ENCODE results near the gene ACKR1.

DNA sequence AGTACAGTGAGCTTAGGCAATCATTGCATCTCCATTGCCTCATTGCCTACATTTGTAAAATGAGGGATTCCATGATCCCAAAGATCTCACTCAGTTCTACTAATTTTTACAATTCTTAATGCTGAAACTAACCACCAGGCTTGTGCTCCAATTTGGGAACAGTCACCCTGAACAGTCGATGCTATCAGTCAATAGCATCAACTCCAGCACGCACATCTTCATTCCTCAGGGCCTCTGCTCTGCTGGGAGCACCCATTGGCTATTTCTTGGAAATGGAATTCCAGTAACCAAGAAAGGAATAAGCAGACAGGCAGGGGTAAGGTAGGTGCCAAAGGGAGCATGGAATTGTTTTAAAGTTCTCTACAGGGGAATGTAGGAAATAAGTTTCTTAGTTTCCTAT lies 14.2 kb upstream of the ACKR1 start:
- TF ChIP-seq, protein P1, sequence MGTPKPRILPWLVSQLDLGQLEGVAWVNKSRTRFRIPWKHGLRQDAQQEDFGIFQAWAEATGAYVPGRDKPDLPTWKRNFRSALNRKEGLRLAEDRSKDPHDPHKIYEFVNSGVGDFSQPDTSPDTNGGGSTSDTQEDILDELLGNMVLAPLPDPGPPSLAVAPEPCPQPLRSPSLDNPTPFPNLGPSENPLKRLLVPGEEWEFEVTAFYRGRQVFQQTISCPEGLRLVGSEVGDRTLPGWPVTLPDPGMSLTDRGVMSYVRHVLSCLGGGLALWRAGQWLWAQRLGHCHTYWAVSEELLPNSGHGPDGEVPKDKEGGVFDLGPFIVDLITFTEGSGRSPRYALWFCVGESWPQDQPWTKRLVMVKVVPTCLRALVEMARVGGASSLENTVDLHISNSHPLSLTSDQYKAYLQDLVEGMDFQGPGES (IDR thresholded peaks at IDR 0.05; ENCODE audit: low read depth, low read length) = no peak
- TF ChIP-seq POLR2AphosphoS5 (IDR thresholded peaks at IDR 0.05; ENCODE audit: low read depth, low read length) = no peak
- TF ChIP-seq, protein P2, sequence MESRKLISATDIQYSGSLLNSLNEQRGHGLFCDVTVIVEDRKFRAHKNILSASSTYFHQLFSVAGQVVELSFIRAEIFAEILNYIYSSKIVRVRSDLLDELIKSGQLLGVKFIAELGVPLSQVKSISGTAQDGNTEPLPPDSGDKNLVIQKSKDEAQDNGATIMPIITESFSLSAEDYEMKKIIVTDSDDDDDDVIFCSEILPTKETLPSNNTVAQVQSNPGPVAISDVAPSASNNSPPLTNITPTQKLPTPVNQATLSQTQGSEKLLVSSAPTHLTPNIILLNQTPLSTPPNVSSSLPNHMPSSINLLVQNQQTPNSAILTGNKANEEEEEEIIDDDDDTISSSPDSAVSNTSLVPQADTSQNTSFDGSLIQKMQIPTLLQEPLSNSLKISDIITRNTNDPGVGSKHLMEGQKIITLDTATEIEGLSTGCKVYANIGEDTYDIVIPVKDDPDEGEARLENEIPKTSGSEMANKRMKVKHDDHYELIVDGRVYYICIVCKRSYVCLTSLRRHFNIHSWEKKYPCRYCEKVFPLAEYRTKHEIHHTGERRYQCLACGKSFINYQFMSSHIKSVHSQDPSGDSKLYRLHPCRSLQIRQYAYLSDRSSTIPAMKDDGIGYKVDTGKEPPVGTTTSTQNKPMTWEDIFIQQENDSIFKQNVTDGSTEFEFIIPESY (IDR thresholded peaks at IDR 0.05; ENCODE audit: borderline replicate concordance, low read depth) = no peak
- TF ChIP-seq, protein P3, sequence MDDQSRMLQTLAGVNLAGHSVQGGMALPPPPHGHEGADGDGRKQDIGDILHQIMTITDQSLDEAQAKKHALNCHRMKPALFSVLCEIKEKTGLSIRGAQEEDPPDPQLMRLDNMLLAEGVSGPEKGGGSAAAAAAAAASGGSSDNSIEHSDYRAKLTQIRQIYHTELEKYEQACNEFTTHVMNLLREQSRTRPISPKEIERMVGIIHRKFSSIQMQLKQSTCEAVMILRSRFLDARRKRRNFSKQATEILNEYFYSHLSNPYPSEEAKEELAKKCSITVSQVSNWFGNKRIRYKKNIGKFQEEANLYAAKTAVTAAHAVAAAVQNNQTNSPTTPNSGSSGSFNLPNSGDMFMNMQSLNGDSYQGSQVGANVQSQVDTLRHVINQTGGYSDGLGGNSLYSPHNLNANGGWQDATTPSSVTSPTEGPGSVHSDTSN (IDR thresholded peaks at IDR 0.05) = no peak
- TF ChIP-seq, protein P4, sequence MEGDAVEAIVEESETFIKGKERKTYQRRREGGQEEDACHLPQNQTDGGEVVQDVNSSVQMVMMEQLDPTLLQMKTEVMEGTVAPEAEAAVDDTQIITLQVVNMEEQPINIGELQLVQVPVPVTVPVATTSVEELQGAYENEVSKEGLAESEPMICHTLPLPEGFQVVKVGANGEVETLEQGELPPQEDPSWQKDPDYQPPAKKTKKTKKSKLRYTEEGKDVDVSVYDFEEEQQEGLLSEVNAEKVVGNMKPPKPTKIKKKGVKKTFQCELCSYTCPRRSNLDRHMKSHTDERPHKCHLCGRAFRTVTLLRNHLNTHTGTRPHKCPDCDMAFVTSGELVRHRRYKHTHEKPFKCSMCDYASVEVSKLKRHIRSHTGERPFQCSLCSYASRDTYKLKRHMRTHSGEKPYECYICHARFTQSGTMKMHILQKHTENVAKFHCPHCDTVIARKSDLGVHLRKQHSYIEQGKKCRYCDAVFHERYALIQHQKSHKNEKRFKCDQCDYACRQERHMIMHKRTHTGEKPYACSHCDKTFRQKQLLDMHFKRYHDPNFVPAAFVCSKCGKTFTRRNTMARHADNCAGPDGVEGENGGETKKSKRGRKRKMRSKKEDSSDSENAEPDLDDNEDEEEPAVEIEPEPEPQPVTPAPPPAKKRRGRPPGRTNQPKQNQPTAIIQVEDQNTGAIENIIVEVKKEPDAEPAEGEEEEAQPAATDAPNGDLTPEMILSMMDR (IDR thresholded peaks at IDR 0.05) = no peak
